ENCODE data around the gene STAT5B.

Gene STAT5B

DNA sequence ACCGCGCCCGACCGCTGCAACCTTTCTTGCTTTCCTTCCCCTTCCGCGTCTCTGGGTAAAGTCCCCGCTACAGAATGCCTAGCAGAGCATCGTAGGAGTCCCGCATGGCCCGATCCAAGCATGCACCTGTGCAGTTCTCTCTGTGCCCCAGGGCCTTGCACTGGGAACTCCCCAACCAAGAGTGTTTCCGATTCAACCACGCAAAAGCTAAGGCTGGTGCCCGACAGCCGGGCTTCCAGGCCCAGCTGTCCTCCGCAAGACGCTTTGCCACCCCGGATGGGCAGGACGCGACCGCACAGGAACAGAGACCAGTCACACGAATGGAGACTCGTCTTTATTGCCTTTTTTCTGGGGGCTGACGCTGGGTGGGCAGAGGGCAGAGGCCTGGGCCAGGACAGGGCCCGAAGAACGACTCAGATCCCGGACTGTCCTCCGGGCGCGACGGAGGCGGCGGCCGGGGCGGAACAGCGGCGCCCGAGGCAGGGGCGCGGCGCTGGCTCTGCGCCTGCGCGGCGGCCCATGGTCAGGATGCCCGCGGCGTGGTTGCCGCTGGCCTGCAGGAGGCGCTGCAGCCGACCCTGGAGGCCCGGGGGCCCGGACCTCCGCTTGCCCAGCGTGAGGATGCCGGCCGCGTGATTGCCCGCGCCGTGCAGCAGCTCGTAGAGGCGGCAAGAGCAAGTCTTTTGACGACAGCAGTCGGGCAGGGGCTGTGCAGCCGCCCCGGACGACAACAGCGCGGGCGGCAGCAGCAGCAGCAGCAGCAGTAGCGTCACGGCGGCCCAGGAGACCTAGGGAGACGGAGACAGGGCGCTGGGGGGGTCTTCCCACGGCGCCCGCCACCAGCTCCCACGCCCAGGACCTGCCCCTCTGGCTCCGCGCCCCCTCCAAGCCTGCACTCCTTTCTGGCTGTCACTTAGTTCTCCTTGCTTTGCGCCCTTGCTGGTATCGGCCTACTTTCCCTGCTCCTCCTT, 92.2 kb downstream of the STAT5B start:
- TF ChIP-seq, protein P1, sequence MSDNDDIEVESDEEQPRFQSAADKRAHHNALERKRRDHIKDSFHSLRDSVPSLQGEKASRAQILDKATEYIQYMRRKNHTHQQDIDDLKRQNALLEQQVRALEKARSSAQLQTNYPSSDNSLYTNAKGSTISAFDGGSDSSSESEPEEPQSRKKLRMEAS (IDR thresholded peaks at IDR 0.05): peak; percentile 92
- TF ChIP-seq FOXM1 (IDR thresholded peaks at IDR 0.05; ENCODE audit: borderline replicate concordance, low read depth) (no peak), CREB1 (IDR thresholded peaks at IDR 0.05; ENCODE audit: low read depth) (no peak), ZBTB7A (IDR thresholded peaks at IDR 0.05; ENCODE audit: low read depth) (peak; percentile 70; the same call in 1 of the 2 replicates), TEAD4 (IDR thresholded peaks at IDR 0.05) (no peak), RAD21 (IDR thresholded peaks at IDR 0.05; ENCODE audit: low read depth) (peak; percentile 48; the same call in 1 of the 2 replicates), YY1 (IDR thresholded peaks at IDR 0.05; ENCODE audit: low read depth) (no peak), CEBPB (IDR thresholded peaks at IDR 0.05) (no peak)
- TF ChIP-seq, protein P2, sequence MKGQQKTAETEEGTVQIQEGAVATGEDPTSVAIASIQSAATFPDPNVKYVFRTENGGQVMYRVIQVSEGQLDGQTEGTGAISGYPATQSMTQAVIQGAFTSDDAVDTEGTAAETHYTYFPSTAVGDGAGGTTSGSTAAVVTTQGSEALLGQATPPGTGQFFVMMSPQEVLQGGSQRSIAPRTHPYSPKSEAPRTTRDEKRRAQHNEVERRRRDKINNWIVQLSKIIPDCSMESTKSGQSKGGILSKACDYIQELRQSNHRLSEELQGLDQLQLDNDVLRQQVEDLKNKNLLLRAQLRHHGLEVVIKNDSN (IDR thresholded peaks at IDR 0.05): 0 out of 2 replicates have a peak, but pooled peaks have one; percentile 10

DNA sequence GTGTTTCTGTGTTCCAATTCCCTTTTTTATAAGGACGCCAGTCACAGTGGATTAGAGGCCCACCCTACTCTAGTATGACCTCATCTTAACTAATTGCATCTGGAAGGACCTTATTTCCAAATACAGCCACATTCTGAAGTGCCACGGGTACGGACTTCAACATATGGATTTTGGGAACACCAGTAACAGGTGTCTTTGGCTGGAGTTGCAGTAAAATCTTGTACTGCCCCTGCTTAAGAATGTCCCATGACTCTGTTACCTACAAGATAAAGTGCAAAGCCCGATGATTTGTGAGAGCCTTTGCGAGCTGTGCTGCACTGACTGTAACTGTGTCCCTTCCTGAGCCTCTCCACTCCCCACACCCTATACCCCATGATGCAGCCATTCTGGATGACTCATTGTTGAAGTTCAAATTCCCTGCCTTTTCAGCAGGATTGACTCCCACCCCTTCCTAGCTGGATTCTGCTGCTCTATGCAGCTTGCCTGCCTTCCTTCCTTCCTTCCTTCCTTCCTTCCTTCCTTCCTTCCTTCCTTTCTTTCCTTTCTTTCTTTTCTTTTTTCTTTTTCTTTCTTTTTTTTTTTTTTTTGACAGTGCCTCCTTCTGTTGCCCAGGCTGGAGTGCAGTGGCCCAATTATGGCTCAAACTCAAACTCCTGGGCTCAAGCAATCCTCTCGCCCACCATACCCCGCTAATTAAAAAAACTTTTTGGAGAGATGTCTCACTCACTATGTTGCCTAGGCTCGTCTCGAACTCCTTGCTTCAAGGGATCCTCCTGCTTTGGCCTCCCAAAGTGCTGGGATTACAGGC, 93.1 kb downstream of the STAT5B start:
- TF ChIP-seq EP300 (IDR thresholded peaks at IDR 0.05; ENCODE audit: borderline replicate concordance) (no peak), CEBPB (IDR thresholded peaks at IDR 0.05) (no peak), FOXM1 (IDR thresholded peaks at IDR 0.05; ENCODE audit: borderline replicate concordance, low read depth) (no peak), TCF12 (IDR thresholded peaks at IDR 0.05; ENCODE audit: low read depth) (no peak), TEAD4 (IDR thresholded peaks at IDR 0.05) (no peak), TAF1 (IDR thresholded peaks at IDR 0.05; ENCODE audit: low read depth) (no peak), NFIC (IDR thresholded peaks at IDR 0.05) (no peak), ZBTB7A (IDR thresholded peaks at IDR 0.05; ENCODE audit: low read depth) (no peak), EGR1 (IDR thresholded peaks at IDR 0.05) (no peak), YY1 (IDR thresholded peaks at IDR 0.05; ENCODE audit: low read depth) (no peak)
- TF ChIP-seq, protein P2 (IDR thresholded peaks at IDR 0.05): no peak
- TF ChIP-seq, protein P1 (IDR thresholded peaks at IDR 0.05): no peak

DNA sequence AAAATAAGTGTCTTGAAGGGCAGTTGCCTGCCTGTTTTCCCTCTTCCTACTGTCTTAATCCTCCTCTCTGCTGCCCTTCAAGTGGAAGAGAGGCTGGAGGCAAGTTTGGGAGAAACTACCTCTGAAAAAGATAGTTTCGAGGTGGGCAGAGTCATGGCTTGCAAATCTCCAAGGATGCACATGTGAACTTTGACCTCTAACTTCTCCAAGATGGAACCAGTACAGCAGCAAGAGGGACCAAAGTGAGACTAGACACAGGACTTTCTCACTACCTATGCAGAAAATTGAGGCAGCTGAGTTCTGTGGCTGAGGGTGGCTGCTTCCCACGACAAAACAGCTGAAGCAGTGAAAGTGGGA, 94.4 kb downstream of the STAT5B start:
- TF ChIP-seq EP300 (IDR thresholded peaks at IDR 0.05; ENCODE audit: borderline replicate concordance) (no peak), CEBPB (IDR thresholded peaks at IDR 0.05) (no peak), TCF12 (IDR thresholded peaks at IDR 0.05; ENCODE audit: low read depth) (no peak), RAD21 (IDR thresholded peaks at IDR 0.05; ENCODE audit: low read depth) (no peak), TEAD4 (IDR thresholded peaks at IDR 0.05) (no peak), CREB1 (IDR thresholded peaks at IDR 0.05; ENCODE audit: low read depth) (no peak), TAF1 (IDR thresholded peaks at IDR 0.05; ENCODE audit: low read depth) (no peak), FOXM1 (IDR thresholded peaks at IDR 0.05; ENCODE audit: borderline replicate concordance, low read depth) (no peak), ZBTB7A (IDR thresholded peaks at IDR 0.05; ENCODE audit: low read depth) (no peak)
- TF ChIP-seq, protein P1 (IDR thresholded peaks at IDR 0.05): no peak

DNA sequence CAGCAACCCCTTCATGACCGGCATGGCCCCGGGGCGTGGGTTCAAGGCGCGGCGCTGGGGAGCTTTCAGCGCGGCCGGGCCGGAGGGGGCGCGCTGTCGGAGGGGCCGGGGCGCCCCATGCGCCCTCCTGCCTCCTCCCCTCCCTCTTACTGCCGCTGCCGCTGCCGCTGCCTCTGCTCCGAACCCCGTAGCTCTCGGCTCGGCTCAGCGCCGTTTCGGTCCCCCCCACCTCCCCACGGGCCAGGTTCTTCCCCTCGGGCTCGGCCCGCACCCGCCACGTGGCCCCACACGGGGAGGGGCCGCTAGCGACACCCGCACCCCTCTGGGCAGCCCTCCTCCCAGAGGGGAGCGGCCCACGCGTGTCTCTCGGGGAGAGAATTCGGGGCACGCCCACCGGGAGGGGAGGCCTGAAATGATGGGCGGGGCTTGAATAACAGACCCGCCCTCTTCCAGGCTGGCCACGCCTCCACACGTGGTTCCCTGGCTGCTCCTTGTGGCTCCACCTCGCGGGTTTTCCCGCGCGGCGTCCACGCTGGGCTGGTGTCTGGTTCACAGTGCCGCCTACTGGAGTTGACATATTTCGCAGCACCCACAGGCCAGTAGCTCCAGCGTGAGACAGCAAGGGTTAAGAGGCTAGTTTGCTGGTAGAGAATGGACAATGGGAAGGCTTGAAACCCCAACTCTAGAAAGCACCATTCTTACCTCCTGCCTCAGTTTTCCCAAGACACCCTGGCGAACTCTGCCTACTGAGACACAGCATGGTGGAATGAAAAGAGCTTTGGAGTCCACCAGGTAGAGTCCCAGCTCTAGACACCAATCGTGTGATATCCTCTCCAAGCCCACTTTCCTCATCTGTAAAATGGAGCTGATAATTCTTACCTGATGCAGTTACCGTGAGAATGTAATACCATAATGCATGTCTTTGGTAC, 95.0 kb downstream of the STAT5B start, which contains the start of gene KCNH4:
KCNH4 (minus strand) TSS at position 221 of the 929 bp plus-strand sequence; CDS start at position 24, 197 bp downstream.
- TF ChIP-seq, protein P2 (IDR thresholded peaks at IDR 0.05): peak; percentile 83
- TF ChIP-seq TEAD4 (IDR thresholded peaks at IDR 0.05) (no peak), YY1 (IDR thresholded peaks at IDR 0.05; ENCODE audit: low read depth) (no peak), EGR1 (IDR thresholded peaks at IDR 0.05) (no peak), CEBPB (IDR thresholded peaks at IDR 0.05) (0 out of 2 replicates have a peak, but pooled peaks have one; percentile 14), ZBTB7A (IDR thresholded peaks at IDR 0.05; ENCODE audit: low read depth) (no peak), RAD21 (IDR thresholded peaks at IDR 0.05; ENCODE audit: low read depth) (peak; percentile 76), NFIC (IDR thresholded peaks at IDR 0.05) (no peak), TCF12 (IDR thresholded peaks at IDR 0.05; ENCODE audit: low read depth) (no peak), CREB1 (IDR thresholded peaks at IDR 0.05; ENCODE audit: low read depth) (no peak), FOXM1 (IDR thresholded peaks at IDR 0.05; ENCODE audit: borderline replicate concordance, low read depth) (no peak), TAF1 (IDR thresholded peaks at IDR 0.05; ENCODE audit: low read depth) (no peak), EP300 (IDR thresholded peaks at IDR 0.05; ENCODE audit: borderline replicate concordance) (no peak)
- TF ChIP-seq, protein P3, sequence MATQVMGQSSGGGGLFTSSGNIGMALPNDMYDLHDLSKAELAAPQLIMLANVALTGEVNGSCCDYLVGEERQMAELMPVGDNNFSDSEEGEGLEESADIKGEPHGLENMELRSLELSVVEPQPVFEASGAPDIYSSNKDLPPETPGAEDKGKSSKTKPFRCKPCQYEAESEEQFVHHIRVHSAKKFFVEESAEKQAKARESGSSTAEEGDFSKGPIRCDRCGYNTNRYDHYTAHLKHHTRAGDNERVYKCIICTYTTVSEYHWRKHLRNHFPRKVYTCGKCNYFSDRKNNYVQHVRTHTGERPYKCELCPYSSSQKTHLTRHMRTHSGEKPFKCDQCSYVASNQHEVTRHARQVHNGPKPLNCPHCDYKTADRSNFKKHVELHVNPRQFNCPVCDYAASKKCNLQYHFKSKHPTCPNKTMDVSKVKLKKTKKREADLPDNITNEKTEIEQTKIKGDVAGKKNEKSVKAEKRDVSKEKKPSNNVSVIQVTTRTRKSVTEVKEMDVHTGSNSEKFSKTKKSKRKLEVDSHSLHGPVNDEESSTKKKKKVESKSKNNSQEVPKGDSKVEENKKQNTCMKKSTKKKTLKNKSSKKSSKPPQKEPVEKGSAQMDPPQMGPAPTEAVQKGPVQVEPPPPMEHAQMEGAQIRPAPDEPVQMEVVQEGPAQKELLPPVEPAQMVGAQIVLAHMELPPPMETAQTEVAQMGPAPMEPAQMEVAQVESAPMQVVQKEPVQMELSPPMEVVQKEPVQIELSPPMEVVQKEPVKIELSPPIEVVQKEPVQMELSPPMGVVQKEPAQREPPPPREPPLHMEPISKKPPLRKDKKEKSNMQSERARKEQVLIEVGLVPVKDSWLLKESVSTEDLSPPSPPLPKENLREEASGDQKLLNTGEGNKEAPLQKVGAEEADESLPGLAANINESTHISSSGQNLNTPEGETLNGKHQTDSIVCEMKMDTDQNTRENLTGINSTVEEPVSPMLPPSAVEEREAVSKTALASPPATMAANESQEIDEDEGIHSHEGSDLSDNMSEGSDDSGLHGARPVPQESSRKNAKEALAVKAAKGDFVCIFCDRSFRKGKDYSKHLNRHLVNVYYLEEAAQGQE (IDR thresholded peaks at IDR 0.05; ENCODE audit: low read depth): no peak
- TF ChIP-seq, protein P1 (IDR thresholded peaks at IDR 0.05): peak; percentile 99

Measured in Ishikawa (cell line).